ENCODE measurements around the gene GOSR2.
"Not testable (repeated sequence)": the region's sequence is repeated elsewhere in the genome, so short reads cannot be mapped to it uniquely, and the experiment has no call there.

GOSR2 gene

DNA sequence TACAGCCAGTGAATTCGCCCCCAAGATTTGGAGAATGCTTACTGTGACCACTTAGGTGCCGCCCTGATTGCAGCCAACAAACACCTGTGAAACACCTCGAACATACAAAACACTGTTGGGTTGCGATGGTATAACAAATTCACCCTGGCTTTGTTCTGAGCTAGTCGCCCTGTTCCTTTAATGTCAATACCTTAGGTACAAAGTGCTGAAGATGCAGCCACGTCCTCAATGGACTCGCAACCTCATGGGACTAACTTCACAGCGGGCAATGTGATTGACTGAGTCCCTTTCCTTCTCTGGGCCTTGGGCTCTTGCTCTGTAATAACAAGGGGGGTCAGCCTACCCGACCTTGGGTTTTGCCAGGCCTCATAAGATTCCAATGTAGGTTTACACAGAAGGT, 28.9 kb upstream of the GOSR2 start:
- no peak for DNase-seq

DNA sequence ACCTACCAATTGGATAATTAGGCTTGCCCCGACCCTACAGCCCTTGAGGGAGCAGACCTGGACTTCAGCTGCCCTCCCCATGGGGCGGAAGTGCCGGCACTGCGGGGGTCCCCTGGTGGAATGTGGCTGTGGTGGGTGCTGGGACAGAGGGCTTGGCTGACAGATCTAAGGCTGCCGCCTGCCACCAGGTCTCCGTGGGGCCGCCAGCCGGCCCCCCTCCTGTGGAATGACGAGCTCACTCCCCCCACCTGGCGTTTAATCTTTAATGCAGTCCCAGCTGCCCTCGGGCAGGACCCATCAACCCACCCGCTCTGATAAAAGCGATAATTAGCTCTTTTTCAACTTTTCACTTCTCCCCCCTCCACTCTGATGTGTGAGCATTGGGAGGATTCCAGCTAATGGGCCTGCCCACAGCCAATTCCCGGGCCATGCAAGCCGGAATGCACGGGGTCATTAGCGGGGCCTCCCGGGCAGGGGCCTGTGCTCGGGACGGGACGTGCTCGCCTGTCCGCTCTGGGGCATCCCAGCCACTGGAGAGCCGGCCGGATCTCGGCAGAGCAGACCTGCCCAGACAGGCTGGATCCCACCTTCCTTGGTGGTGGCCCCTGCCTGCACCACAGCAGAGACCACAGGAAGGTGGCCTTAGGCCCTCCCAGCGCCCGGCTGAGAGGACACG, 28.3 kb upstream of the GOSR2 start:
- no peak for DNase-seq

DNA sequence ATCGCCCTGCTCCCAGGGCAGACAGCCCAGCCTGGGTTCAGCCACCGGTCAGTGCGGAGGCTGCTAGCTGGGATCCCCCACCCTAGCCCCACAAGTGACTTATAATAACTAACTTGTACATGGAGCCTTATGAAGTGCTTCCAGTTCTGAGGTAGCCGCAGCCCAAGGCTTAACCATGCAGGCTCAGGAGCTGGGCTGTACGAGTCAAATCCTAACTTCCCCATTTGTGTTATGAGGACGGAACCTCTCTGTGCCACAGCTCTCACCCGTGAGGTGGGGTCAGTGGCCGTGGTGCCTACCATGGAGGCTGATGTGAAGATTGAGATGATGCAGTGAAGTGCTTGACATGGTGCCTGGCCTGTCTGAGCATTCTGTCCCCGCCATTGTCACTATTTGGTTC, 27.8 kb upstream of the GOSR2 start:
- DNase-seq = peak; percentile 30 to 63 (median 46)

DNA sequence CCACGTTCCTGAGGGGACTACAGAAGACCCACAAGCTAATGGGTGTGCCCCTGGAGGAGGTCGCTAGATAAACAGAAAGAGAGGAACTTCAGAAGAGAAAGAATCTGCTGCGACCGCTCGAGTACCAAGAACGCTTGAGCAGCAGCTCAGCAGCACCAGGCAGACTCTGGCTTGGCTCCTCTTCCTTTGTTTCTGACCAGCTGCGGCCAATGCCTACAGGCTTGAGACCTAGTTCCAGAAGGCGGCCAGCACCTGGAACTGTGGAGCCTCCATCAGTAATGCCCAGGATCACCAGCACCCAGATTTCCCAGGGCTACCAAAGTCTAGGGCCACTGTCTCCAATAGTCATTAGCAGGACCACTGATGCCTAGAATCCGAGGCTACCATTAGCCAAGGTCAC, 26.0 kb upstream of the GOSR2 start:
- no peak for DNase-seq

- DNase-seq = no peak
Observed at GRCh38 chr17:46898364-46898763, 24.6 kb upstream of the GOSR2 start.

- no peak for DNase-seq
Observed at GRCh38 chr17:46898860-46899259, 24.1 kb upstream of the GOSR2 start.

- no peak for DNase-seq
Observed at GRCh38 chr17:46901291-46901690, 21.7 kb upstream of the GOSR2 start.

- no peak for DNase-seq
Observed at GRCh38 chr17:46903762-46904672, 18.9 kb upstream of the GOSR2 start.

DNA sequence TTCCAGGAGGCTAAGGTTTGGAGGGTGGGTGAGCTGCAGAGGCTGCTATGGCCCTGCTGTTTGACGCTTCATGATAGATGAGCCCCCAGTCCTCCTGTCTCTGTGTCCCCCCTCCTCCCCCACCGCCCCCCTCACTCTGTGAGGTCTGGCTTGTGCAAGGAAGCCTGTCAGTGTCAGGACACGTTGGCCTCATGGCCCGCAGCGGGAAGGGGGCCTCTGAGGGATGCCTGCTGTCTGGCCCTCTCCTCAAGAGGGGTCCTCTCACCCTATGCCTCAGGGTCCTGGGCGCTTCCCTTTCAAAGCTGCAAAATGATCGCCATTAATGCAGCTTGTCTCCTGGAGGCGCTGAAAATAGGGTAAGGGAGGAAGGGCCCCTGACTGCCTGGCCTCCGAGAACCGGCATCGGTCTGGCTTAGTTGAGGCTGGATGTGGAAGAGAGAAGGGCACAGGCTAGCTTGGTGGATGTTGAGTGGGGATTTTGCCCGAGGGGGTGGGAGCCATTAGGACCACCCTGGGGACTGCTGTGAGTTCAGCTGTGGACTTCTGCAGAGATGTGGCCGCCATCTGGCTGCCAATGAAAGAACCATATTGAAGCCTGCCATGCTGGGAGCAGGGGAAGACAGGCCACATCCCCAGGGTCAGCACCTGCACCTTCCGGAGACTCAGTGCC, 14.8 kb upstream of the GOSR2 start:
- no peak for DNase-seq

DNA sequence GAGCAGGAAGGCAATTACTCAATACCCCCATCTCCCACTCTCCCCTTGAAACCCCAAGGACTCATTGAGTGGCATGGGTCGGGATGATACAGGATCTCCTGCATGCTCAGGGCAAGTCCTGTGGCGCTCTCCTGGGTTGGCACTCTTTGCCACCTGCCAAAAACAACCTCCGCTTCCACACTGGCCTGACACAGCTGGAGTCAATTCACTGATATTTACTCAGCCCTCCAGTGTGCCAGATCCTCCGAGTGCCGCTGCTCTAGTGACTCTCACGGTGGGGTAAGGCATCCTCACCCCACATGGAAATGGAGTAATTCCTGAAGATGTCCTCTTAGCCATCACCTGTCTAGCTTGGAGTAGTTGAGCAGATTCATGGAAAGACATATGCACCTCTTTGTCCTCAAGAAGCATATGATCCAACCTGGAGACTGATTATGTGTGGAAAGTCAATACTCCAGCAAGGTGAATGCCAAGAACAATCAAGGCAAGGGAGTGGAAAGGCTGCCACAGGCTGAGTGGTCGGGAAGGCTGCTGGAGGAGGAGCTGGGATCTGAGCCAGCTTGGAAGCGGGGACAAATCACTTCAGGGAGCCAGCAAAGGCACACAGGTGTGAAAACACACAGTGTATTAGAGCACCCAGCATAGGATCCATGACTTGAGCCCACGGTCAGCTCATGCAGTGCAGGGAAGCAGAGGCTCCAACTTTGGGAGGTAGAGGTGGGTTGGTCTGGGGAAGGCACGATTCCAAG, 12.6 kb upstream of the GOSR2 start:
- no peak for DNase-seq

DNA sequence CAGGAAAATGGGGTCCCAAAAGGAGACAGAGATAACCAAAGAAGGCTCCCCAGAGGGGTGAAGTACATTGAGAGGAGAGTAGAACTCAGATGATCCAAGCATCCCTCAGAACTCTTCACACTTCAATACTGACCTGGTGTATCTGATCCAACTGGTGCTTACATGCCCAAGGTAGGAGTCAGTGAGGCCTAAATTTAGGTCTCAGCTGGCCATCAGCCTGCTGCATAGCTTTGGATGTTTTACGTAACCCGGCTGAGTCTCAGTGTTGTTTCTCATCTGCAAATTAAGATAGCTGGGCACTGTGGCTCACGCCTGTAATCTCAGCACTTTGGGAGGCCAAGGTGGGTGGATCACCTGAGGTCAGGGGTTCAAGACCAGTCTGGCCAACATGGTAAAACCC, 11.6 kb upstream of the GOSR2 start:
- DNase-seq = no peak

DNA sequence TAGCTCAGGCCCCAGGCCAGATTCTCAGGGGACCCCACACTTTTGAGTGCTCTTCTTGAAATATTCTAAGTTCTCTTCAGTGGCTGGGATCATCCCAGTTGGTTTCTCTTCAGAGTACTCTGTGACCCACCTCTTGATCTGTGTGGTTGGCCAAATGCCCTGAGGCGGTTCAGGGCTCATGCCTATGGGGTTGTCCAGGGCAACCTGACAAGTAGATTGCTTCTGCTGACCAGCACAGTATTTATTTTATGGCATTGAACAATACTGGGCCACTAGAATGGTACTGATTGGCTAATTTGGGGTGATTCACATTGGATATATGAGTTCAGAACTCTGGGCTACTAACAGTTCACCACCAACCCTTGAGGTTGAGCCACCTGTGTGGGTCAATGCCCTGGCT, 7.4 kb upstream of the GOSR2 start:
- DNase-seq = no peak

DNA sequence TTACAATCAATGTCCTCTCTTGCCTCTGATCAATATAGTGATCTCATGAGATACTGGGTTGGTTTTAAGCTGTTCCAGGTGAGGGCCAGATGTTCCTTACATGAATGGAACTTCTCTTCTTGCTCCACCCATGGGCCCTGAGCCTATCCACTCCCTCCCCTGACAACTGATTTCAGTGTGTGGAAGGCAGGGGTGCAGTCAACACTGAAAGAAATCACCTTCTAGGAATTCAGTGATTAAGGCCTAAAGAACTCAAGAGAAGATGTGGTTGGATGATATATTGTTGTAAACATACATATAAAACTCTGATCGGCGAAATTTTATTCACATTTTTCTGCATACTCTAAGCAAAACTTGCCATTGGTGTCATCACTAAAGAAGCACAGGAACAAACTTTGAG, 6.7 kb upstream of the GOSR2 start:
- no peak for DNase-seq

DNA sequence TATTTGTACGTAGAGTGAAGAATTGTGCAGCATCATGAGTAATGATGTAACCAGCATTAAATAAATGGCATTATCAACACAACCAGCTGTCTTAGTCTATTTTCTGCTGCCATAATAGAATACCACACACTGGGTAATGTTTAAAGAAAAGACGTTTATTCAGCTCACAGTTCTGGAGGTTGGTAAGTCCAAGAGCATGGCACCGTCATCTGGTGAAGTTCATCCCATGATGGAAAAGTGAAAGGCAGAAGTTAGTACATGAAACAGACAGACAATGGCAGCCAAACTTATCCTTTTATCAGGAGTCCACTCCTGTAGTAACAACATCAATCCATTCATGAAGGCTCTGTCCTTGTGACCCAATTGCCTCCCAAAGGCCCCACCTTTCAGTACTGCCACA, 6.3 kb upstream of the GOSR2 start:
- DNase-seq = no peak

GRCh38 chr17:46917041-46917440, 5.9 kb upstream of the GOSR2 start:
- no peak for DNase-seq

GRCh38 chr17:46917516-46917915, 5.4 kb upstream of the GOSR2 start:
- peak in 1 of 4 experiments; percentile 15 for DNase-seq

DNA sequence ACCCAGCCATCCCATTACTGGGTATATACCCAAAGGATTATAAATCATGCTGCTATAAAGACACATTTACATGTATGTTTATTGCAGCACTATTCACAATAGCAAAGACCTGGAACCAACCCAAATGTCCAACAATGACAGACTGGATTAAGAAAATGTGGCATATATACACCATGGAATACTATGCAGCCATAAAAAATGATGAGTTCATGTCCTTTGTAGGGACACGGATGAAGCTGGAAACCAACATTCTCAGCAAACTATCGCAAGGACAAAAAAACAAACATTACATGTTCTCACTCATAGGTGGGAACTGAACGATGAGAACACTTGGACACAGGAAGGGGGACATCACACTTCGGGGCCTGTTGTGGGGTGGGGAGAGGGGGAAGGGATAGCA, 998 bp upstream of the GOSR2 start:
- DNase-seq = not testable (repeated sequence)

DNA sequence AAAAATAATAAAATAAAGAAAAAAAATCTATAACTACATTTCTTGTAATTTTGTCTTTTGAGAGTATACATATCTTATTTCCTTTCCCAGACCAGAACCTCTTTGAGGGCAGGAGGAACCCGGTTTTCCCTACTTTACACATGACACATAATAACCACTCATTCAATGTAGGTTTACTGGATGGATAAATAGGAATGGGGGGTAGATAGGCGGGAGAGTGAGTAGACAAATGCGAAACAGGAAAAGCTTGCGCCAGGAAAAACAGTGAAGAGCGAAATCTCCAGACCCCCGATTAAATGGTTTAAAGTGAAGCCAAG, 515 bp upstream of the GOSR2 start:
- DNase-seq = no peak

DNA sequence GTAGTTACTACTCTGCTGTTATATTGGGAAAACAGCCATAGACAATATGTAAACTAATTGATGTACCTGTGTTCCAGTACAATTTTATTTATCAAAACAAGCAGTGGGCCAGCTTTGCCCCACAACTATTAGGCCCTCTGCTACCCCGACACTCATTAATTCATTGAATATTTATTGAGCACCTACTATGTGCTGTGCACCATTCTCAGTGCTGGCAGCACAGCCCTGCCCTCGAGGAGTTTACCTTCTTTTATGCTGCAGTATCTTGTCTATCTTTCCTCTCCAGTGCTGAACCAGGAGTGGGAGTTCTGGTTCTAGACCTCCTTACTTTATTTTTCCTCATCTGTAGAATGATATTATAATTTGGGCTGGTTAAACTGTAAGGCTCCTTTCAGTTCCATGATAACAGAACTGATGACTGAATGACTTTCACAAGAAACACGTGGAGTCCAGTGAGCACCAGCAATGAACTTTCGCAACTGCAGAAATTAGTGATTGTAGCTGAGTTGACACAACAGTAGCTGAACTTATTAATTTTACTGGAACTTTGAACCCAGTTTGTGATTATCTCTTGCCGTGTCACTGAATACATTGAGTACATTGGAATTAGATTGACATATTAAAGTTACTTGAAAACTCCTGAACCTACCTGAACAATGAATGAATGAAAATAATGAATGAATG, 2.4 kb downstream of the GOSR2 start:
- DNase-seq = peak; percentile 20 to 60 (median 52)

DNA sequence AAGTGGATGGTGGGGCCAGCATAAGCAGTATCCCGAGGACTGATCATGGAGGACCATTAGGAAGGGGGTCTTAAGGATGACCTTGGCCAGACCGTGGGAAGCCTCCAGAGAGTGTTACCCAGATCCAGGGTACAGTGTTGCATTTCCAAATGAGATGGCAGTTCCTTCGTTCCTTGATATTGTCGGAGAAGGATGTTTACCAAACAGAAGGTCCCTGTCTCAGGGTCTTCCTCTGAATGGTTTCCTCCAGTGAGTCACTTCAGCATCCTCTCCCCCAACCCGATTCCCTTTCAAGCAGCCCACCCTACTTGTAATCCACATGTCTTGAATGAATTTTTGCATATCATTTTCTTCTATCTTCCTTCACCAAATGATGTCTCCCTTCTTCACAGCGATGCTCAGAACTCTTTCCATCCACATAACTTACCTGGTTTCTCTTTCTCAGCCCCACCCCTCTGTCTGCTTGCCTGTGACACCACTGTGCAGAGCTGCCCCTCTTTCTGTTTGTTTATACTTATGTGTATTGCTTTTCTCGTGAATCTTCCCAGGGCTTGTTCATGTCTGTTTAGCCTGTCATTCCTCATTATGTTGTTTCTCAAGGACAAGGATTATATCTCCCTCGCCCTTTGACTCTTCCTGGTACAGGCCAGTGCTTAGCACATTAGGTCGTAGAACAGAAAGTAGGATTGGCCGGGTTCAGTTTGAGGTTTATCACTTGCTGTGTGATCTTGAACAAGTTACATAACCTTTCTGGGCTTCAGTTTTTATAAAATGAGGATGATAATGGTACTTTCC, 5.7 kb downstream of the GOSR2 start:
- no peak for DNase-seq

- no peak for DNase-seq
Observed at GRCh38 chr17:46929413-46929812, 6.5 kb downstream of the GOSR2 start.

GRCh38 chr17:46930051-46930450, 7.1 kb downstream of the GOSR2 start:
- DNase-seq = no peak
